Smooth muscle cell (in vitro differentiated cells): ENCODE results near the gene SPHK1. TPM values are rescaled to one million over a fixed set of nuclear protein-coding genes. Genes with fewer than 3 reads are reported as not detected.

ENCODE experiments used
- DNase-seq: peaks from one replicate; lab custom pipeline; 2025; ENCODE audit not compliant: unreplicated experiment; lab: John Stamatoyannopoulos, UW
- H2AFZ ChIP-seq: fragments of 200-600 bp; sonication (generic); 2 replicates; pipeline ENCODE4 v1.6.0; 2016; ENCODE audit warnings: antibody characterized with exemption, low read depth, mild to moderate bottlenecking
- H3F3A ChIP-seq: fragments of 200-600 bp; sonication (generic); 2 replicates; pipeline ENCODE4 v1.6.0; 2017; ENCODE audit warnings: antibody characterized with exemption, low read depth
- H3K27ac ChIP-seq: fragments of 200-600 bp; sonication (generic); 2 replicates; pipeline ENCODE4 v1.5.1; 2016; ENCODE audit warnings: low read depth, mild to moderate bottlenecking
- H3K27me3 ChIP-seq: fragments of 200-600 bp; sonication (generic); 2 replicates; pipeline ENCODE4 v1.6.1; 2016; ENCODE audit warnings: low read depth, mild to moderate bottlenecking
- H3K36me3 ChIP-seq: fragments of 200-600 bp; sonication (generic); 2 replicates; pipeline ENCODE4 v1.5.1; 2016; ENCODE audit warnings: low read depth
- H3K4me1 ChIP-seq: fragments of 200-600 bp; sonication (generic); 2 replicates; pipeline ENCODE4 v1.5.1; 2016; ENCODE audit warnings: low read depth
- H3K4me2 ChIP-seq: fragments of 200-600 bp; sonication (generic); 2 replicates; pipeline ENCODE4 v1.6.0; 2016; ENCODE audit warnings: mild to moderate bottlenecking
- H3K4me3 ChIP-seq: fragments of 200-600 bp; sonication (generic); 2 replicates; pipeline ENCODE4 v1.5.1; 2016; ENCODE audit warnings: mild to moderate bottlenecking
- H3K79me2 ChIP-seq: fragments of 200-600 bp; sonication (generic); 2 replicates; pipeline ENCODE4 v1.6.0; 2016; ENCODE audit warnings: low read depth, mild to moderate bottlenecking
- H3K9ac ChIP-seq: fragments of 200-600 bp; sonication (generic); 2 replicates; pipeline ENCODE4 v1.6.0; 2016; ENCODE audit warnings: low read depth
- H3K9me3 ChIP-seq: fragments of 200-600 bp; sonication (generic); replicated peaks from 2 replicates; pipeline ENCODE4 v1.5.1; 2016; ENCODE audit warnings: low read depth
- H4K20me1 ChIP-seq: fragments of 200-600 bp; sonication (generic); 2 replicates; pipeline ENCODE4 v1.6.0; 2016; ENCODE audit warnings: low read depth
- WGBS: methylation state at CpG from one replicate; pipeline ENCODE4 v1.1.7; 2016; ENCODE audit warnings: low lambda C conversion rate; 5-methylcytosine and 5-hydroxymethylcytosine counted together
- polyA plus RNA-seq: library from polyadenylated mRNA; unstranded; fragments of >200 nt; fragmentation: Nextera tagmentation; extraction: Ambion mirVana; gene quantifications from 2 replicates; pipeline ENCODE4 v1.2.1, GENCODE V29; 2016
- small RNA-seq: library from RNA; depleted of rRNA; stranded (forward); fragments of <200 nt; gene quantifications from one replicate; pipeline ENCODE3, GENCODE V24; 2014
- total RNA-seq: library from RNA; depleted of rRNA; stranded (reverse); fragments of >200 nt; gene quantifications from 2 replicates; pipeline ENCODE4 v1.2.3, GENCODE V29; 2014
- TF ChIP-seq, protein P1 (sequence below): fragments of 200-600 bp; sonication (generic); IDR thresholded peaks from 2 replicates; pipeline ENCODE4 v1.5.1; 2017; ENCODE audit warnings: borderline replicate concordance, mild to moderate bottlenecking, antibody characterized with exemption; ENCODE audit not compliant: insufficient read depth, poor library complexity, severe bottlenecking

Gene SPHK1
- total and polyA plus RNA-seq, 2 experiments from 2014 or later = 20.1 to 24.8 TPM

GRCh38 chr17:76435751-76436150 lies 51.3 kb downstream of the SPHK1 start:
- H2AFZ ChIP-seq = no peak overlapping the region
- H3K79me2 ChIP-seq = peaks cover 79% of the 10 kb centered on the region
- WGBS = 97% methylated on average over 11 of the region's 11 CpGs

More at GRCh38 chr17:76435751-76436150, 51.3 kb downstream of the SPHK1 start:
- Histone ChIP-seq H3K27ac (no peak overlapping the region), H3K9me3 (no peaks in the 10 kb centered on the region), H4K20me1 (peaks cover 100% of the 10 kb centered on the region), H3K9ac (no peak overlapping the region), H3K27me3 (no peaks in the 10 kb centered on the region), H3K4me1 (no peaks in the 10 kb centered on the region), H3F3A (peaks cover 3% of the 10 kb centered on the region), H3K4me2 (no peak overlapping the region), H3K36me3 (no peaks in the 10 kb centered on the region), H3K4me3 (no peak overlapping the region)
- DNase-seq = no peak
- TF ChIP-seq, protein P1, sequence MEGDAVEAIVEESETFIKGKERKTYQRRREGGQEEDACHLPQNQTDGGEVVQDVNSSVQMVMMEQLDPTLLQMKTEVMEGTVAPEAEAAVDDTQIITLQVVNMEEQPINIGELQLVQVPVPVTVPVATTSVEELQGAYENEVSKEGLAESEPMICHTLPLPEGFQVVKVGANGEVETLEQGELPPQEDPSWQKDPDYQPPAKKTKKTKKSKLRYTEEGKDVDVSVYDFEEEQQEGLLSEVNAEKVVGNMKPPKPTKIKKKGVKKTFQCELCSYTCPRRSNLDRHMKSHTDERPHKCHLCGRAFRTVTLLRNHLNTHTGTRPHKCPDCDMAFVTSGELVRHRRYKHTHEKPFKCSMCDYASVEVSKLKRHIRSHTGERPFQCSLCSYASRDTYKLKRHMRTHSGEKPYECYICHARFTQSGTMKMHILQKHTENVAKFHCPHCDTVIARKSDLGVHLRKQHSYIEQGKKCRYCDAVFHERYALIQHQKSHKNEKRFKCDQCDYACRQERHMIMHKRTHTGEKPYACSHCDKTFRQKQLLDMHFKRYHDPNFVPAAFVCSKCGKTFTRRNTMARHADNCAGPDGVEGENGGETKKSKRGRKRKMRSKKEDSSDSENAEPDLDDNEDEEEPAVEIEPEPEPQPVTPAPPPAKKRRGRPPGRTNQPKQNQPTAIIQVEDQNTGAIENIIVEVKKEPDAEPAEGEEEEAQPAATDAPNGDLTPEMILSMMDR = no peak

Small RNAs within 50 kb of the gene (small RNA-seq; reads per million reads assigned to genes)
- gene RNU6-24P = not detected

Other genes with a start within 250 kb of the SPHK1 start
- gene FOXJ1, start 243.4 kb upstream of the SPHK1 start, total RNA-seq = not detected in 2 replicates
- gene FOXJ1, start 243.4 kb upstream of the SPHK1 start, polyA plus RNA-seq = not detected in 2 replicates
- 0.09 and 1.2 TPM in 2 replicates for gene RNF157, start 144.1 kb upstream of the SPHK1 start, total RNA-seq
- gene RNF157, start 144.1 kb upstream of the SPHK1 start, polyA plus RNA-seq = 0.63 and 1.6 TPM in 2 replicates
- gene UBALD2, start 119.3 kb upstream of the SPHK1 start, total RNA-seq = 2.6 and 5.9 TPM in 2 replicates
- gene UBALD2, start 119.3 kb upstream of the SPHK1 start, polyA plus RNA-seq = 7.0 and 11.0 TPM in 2 replicates
- 1.2 TPM in 2 replicates for gene QRICH2, start 76.3 kb upstream of the SPHK1 start, total RNA-seq
- 1.1 and 1.5 TPM in 2 replicates for gene QRICH2, start 76.3 kb upstream of the SPHK1 start, polyA plus RNA-seq
- gene PRPSAP1, start 30.7 kb upstream of the SPHK1 start, total RNA-seq = 27.1 and 43.6 TPM in 2 replicates
- 35.7 and 51.5 TPM in 2 replicates for gene PRPSAP1, start 30.7 kb upstream of the SPHK1 start, polyA plus RNA-seq
- gene UBE2O, start 68.5 kb downstream of the SPHK1 start, total RNA-seq = 7.6 and 10.1 TPM in 2 replicates
- 12.1 and 15.2 TPM in 2 replicates for gene UBE2O, start 68.5 kb downstream of the SPHK1 start, polyA plus RNA-seq
- not detected in 2 replicates for gene AANAT, start 83.0 kb downstream of the SPHK1 start, total RNA-seq
- gene AANAT, start 83.0 kb downstream of the SPHK1 start, polyA plus RNA-seq = 0.15 TPM in 1 of 2 replicates, not detected in the other
- 4.9 and 12.2 TPM in 2 replicates for gene RHBDF2, start 116.8 kb downstream of the SPHK1 start, total RNA-seq
- gene RHBDF2, start 116.8 kb downstream of the SPHK1 start, polyA plus RNA-seq = 20.5 and 25.4 TPM in 2 replicates
- 4.9 and 13.9 TPM in 2 replicates for gene CYGB, start 153.1 kb downstream of the SPHK1 start, total RNA-seq
- 20.5 and 22.2 TPM in 2 replicates for gene CYGB, start 153.1 kb downstream of the SPHK1 start, polyA plus RNA-seq
- 0.31 and 1.4 TPM in 2 replicates for gene PRCD, start 155.4 kb downstream of the SPHK1 start, total RNA-seq
- gene PRCD, start 155.4 kb downstream of the SPHK1 start, polyA plus RNA-seq = 5.0 and 5.8 TPM in 2 replicates
- 6.9 and 9.9 TPM in 2 replicates for gene ST6GALNAC2, start 201.3 kb downstream of the SPHK1 start, total RNA-seq
- 1.2 and 13.2 TPM in 2 replicates for gene ST6GALNAC2, start 201.3 kb downstream of the SPHK1 start, polyA plus RNA-seq